ENCODE measurements around the gene CNOT1. TPM values are rescaled to one million over a fixed set of nuclear protein-coding genes. Genes with fewer than 3 reads are reported as not detected.

The CNOT1 gene
- total RNA-seq, 1 experiment from 2014 or later, result 328 TPM

DNA sequence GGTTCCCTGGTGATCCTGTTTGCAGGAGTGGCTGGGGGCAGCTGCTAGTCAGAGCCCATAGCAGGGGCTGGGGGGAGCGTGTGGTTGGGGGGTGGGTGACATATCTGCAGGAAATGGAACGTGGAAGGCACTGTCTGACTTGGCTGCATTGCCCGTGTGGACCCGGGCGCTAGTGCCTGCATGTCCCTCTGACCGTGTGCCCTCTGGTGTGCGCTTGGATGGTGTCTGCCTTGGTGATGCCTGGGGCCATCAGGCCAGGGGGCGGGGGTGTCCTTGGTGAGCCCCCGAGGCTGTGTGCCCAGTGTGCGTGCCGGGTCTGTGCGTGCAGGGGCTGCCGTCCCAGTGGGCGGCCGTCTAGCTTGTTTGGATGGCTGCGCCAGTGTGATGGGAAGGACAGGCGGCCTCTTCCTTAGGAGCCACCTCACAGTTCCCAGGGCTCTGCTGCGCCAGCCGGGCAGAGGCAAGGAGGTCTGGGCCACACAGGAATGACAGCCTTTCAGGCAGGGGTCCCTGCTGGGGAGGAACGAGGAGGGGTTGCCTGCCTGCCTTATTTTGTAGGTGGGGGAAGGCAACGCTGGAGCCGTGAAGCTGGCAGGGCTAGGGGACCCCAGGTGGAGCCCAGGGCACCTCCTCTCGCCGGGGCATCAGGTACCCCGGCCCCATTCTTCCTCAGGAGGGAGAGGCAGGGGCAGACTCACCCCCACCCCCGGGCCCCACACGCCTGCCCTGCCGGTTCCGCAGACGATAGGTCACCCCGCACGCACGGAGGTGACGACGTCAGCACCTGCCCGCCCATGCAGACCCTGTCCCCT lies 129.0 kb downstream of the CNOT1 start:
- H2BK15ac ChIP-seq (ENCODE audit: low read depth, low read length), result no peak overlapping the region
- no peaks in the 10 kb centered on the region for H3K36me3 Mint-ChIP-seq (ENCODE audit: insufficient read depth in 1 of 3, low read depth in 3 of 3)
- H3K4ac ChIP-seq (ENCODE audit: low read depth, low read length), result no peak overlapping the region
- H2AK5ac ChIP-seq (ENCODE audit: insufficient read length, low read length), result no peak overlapping the region
- H3K27ac Mint-ChIP-seq, result peak overlapping the region in 2 of 3 experiments; percentile 65 to 98; a peak in 3 of 7 replicates
- H3K23ac ChIP-seq (ENCODE audit: insufficient read length, low read depth, low read length), result no peak overlapping the region
- H2BK120ac ChIP-seq (ENCODE audit: low read depth, low read length, poor library complexity, severe bottlenecking), result no peak overlapping the region
- no peak overlapping the region for H2BK5ac ChIP-seq (ENCODE audit: insufficient read length, low read length)
- peak; percentile 56 for DNase-seq
- H3K4me1 Mint-ChIP-seq, result peaks cover 13 to 27% of the 10 kb centered on the region in 2 experiments
- peaks cover 36% of the 10 kb centered on the region for H3K27me3 Mint-ChIP-seq (ENCODE audit: low read depth)
- H3K79me1 ChIP-seq (ENCODE audit: insufficient read depth, low read depth, low read length, poor library complexity, severe bottlenecking), result no peaks in the 10 kb centered on the region
- H4K20me1 ChIP-seq (ENCODE audit: control insufficient read depth, insufficient read depth, insufficient read length), result no peaks in the 10 kb centered on the region
- H3K27me3 ChIP-seq (ENCODE audit: insufficient read depth, low read length), result no peaks in the 10 kb centered on the region
- no peak overlapping the region for H4K8ac ChIP-seq (replicated peaks; ENCODE audit: insufficient read length, low read depth, low read length)
- no peaks in the 10 kb centered on the region for H3K9me3 ChIP-seq (ENCODE audit: control insufficient read depth, low read depth, low read length)
- peaks cover 20% of the 10 kb centered on the region for H3K23me2 ChIP-seq (ENCODE audit: insufficient read length, low read depth, low read length, poor library complexity, severe bottlenecking)
- H4K91ac ChIP-seq (ENCODE audit: insufficient read length, low read depth, low read length), result no peak overlapping the region
- H3K9me3 Mint-ChIP-seq, result no peaks in the 10 kb centered on the region; a peak in 1 of 5 replicates
- H3K4me1 ChIP-seq (ENCODE audit: insufficient read depth, low read length), result 0 out of 2 replicates have a peak, but pooled peaks cover 3% of the 10 kb centered on the region
- peak overlapping the region; percentile 78 for H3K4me2 ChIP-seq (ENCODE audit: insufficient read depth, insufficient read length, low read length)
- peak overlapping the region; percentile 76 to 93 for H3K4me3 Mint-ChIP-seq
- no peak overlapping the region for H2BK12ac ChIP-seq (ENCODE audit: insufficient read length, low read depth, low read length)
- H3K27ac ChIP-seq (ENCODE audit: insufficient read length, low read depth, low read length), result no peak overlapping the region
- H3K14ac ChIP-seq (ENCODE audit: insufficient read depth, low read length), result no peak overlapping the region
- H2BK20ac ChIP-seq (ENCODE audit: low read depth, low read length, poor library complexity, severe bottlenecking), result no peak overlapping the region
- H3K18ac ChIP-seq (ENCODE audit: insufficient read length, low read depth, low read length), result peak overlapping the region; percentile 71
- no peaks in the 10 kb centered on the region for H3K79me2 ChIP-seq (ENCODE audit: insufficient read depth, low read length)
- no peak overlapping the region for H4K5ac ChIP-seq (ENCODE audit: insufficient read length, low read depth, low read length)
- TF ChIP-seq, protein P1, sequence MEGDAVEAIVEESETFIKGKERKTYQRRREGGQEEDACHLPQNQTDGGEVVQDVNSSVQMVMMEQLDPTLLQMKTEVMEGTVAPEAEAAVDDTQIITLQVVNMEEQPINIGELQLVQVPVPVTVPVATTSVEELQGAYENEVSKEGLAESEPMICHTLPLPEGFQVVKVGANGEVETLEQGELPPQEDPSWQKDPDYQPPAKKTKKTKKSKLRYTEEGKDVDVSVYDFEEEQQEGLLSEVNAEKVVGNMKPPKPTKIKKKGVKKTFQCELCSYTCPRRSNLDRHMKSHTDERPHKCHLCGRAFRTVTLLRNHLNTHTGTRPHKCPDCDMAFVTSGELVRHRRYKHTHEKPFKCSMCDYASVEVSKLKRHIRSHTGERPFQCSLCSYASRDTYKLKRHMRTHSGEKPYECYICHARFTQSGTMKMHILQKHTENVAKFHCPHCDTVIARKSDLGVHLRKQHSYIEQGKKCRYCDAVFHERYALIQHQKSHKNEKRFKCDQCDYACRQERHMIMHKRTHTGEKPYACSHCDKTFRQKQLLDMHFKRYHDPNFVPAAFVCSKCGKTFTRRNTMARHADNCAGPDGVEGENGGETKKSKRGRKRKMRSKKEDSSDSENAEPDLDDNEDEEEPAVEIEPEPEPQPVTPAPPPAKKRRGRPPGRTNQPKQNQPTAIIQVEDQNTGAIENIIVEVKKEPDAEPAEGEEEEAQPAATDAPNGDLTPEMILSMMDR (conservative IDR thresholded peaks at IDR 0.05), result no peak
- no peak overlapping the region for H3K56ac ChIP-seq (ENCODE audit: insufficient read length, low read depth, low read length)
- no CpG with 5 or more reads among the region's 36 CpGs for WGBS (ENCODE audit: extremely low coverage, insufficient read length, low lambda C conversion rate)
- no peak overlapping the region for H3K9ac ChIP-seq (ENCODE audit: extremely low read depth, insufficient read length, low read length)
- H3T11ph ChIP-seq (ENCODE audit: low read length), result no peak overlapping the region
- H2AFZ ChIP-seq (ENCODE audit: low read length), result no peak overlapping the region

Measured in H9 (cell line).